Mesenchymal stem cell (in vitro differentiated cells and primary cell): Measurements from ENCODE around the gene LRSAM1.

ENCODE experiments used
- DNase-seq: peaks from one replicate; pipeline ENCODE4 v3.0.0-alpha.2; 2013
- H2AFZ ChIP-seq: one replicate; pipeline ENCODE4 v1.6.1; 2013; ENCODE audit warnings: low read depth, mild to moderate bottlenecking, control low read depth, inconsistent platforms, low read length, moderate library complexity
- H2AK5ac ChIP-seq: 2 replicates; pipeline ENCODE4 v1.6.1; 2013; ENCODE audit warnings: low read length, moderate library complexity, mild to moderate bottlenecking, inconsistent platforms; ENCODE audit not compliant: severe bottlenecking
- H2BK120ac ChIP-seq: one replicate; pipeline ENCODE4 v1.6.1; 2013; ENCODE audit warnings: low read depth, mild to moderate bottlenecking, inconsistent platforms, low read length, moderate library complexity
- H2BK12ac ChIP-seq, 2 experiments: one replicate each; pipeline ENCODE4 v1.6.1; 2013; ENCODE audit warnings: inconsistent platforms in 2 of 2, low read length in 2 of 2, mild to moderate bottlenecking in 2 of 2, moderate library complexity in 2 of 2, control low read depth in 1 of 2
- H2BK15ac ChIP-seq: one replicate; pipeline ENCODE4 v1.6.1; 2013; ENCODE audit warnings: mild to moderate bottlenecking, low read depth, inconsistent platforms; ENCODE audit not compliant: poor library complexity, severe bottlenecking
- H2BK5ac ChIP-seq: 2 replicates; pipeline ENCODE4 v1.6.1; 2013; ENCODE audit warnings: low read depth, mild to moderate bottlenecking, low read length, control low read depth, inconsistent platforms; ENCODE audit not compliant: poor library complexity, severe bottlenecking
- H3K14ac ChIP-seq, 2 experiments: one replicate each; pipeline ENCODE4 v1.6.1; 2013; ENCODE audit warnings: inconsistent platforms in 2 of 2, low read length in 2 of 2, control low read depth in 1 of 2, mild to moderate bottlenecking in 1 of 2, moderate library complexity in 1 of 2
- H3K18ac ChIP-seq, 2 experiments: one replicate each; pipeline ENCODE4 v1.6.1; 2013; ENCODE audit warnings: inconsistent platforms in 2 of 2, low read length in 2 of 2, control low read depth in 1 of 2, low read depth in 1 of 2, mild to moderate bottlenecking in 1 of 2
- H3K23ac ChIP-seq, 2 experiments: one replicate each; pipeline ENCODE4 v1.6.1; 2013; ENCODE audit warnings: inconsistent platforms in 2 of 2, low read length in 2 of 2, mild to moderate bottlenecking in 2 of 2, moderate library complexity in 2 of 2, control low read depth in 1 of 2
- H3K27ac ChIP-seq: 2 replicates; pipeline ENCODE4 v1.5.1; 2013; ENCODE audit warnings: mild to moderate bottlenecking, moderate library complexity, low read length, control low read depth, inconsistent platforms; ENCODE audit not compliant: poor library complexity, severe bottlenecking
- H3K27me3 ChIP-seq, 2 experiments: 2 replicates each; pipeline versions ENCODE4 v1.6.1 to v1.7.0; 2013; ENCODE audit warnings: low read length in 2 of 2, mild to moderate bottlenecking in 2 of 2, moderate library complexity in 2 of 2, control low read depth in 1 of 2, inconsistent platforms in 1 of 2; ENCODE audit not compliant: control insufficient read depth in 1 of 2, insufficient read depth in 1 of 2
- H3K36me3 ChIP-seq, 2 experiments: 2 replicates each; pipeline versions ENCODE4 v1.6.1 to v1.7.0; 2013; ENCODE audit warnings: low read length in 2 of 2, control low read depth in 1 of 2, inconsistent platforms in 1 of 2, low read depth in 1 of 2, mild to moderate bottlenecking in 1 of 2; ENCODE audit not compliant: insufficient read depth in 2 of 2, control insufficient read depth in 1 of 2
- H3K4ac ChIP-seq, 2 experiments: one replicate each; pipeline ENCODE4 v1.6.1; 2013; ENCODE audit warnings: inconsistent platforms in 2 of 2, low read length in 2 of 2, mild to moderate bottlenecking in 2 of 2, moderate library complexity in 2 of 2, control low read depth in 1 of 2, low read depth in 1 of 2
- H3K4me1 ChIP-seq: 2 replicates; pipeline ENCODE4 v1.6.1; 2013; ENCODE audit warnings: low read depth, low read length, control low read depth; ENCODE audit not compliant: control insufficient read depth, insufficient read depth
- H3K4me2 ChIP-seq: 2 replicates; pipeline ENCODE4 v1.6.1; 2013; ENCODE audit warnings: low read length, mild to moderate bottlenecking, inconsistent platforms; ENCODE audit not compliant: poor library complexity, severe bottlenecking
- H3K4me3 ChIP-seq, 2 experiments: 2 replicates each; pipeline versions ENCODE4 v1.5.1 to v1.7.0; 2013; ENCODE audit warnings: low read length in 2 of 2, mild to moderate bottlenecking in 2 of 2, control low read depth in 1 of 2, low read depth in 1 of 2; ENCODE audit not compliant: insufficient read depth in 1 of 2
- H3K79me1 ChIP-seq: replicated peaks from 2 replicates; pipeline ENCODE4 v1.6.1; 2013; ENCODE audit warnings: mild to moderate bottlenecking, control low read depth, low read length, inconsistent platforms; ENCODE audit not compliant: poor library complexity, severe bottlenecking
- H3K9ac ChIP-seq: 2 replicates; pipeline ENCODE4 v1.7.0; 2013; ENCODE audit warnings: mild to moderate bottlenecking, low read length, moderate library complexity
- H3K9me3 ChIP-seq: 2 replicates; pipeline ENCODE4 v1.7.0; 2013; ENCODE audit warnings: mild to moderate bottlenecking, low read length; ENCODE audit not compliant: control insufficient read depth
- H4K8ac ChIP-seq: one replicate; pipeline ENCODE4 v1.6.1; 2013; ENCODE audit warnings: inconsistent platforms, mild to moderate bottlenecking, low read length, moderate library complexity
- H4K91ac ChIP-seq: one replicate; pipeline ENCODE4 v1.6.1; 2013; ENCODE audit warnings: mild to moderate bottlenecking, low read length, inconsistent platforms
- WGBS: methylation state at CpG from one replicate; pipeline ENCODE4 v1.1.7; 2013; ENCODE audit warnings: mixed read lengths; 5-methylcytosine and 5-hydroxymethylcytosine counted together

The LRSAM1 gene

DNA sequence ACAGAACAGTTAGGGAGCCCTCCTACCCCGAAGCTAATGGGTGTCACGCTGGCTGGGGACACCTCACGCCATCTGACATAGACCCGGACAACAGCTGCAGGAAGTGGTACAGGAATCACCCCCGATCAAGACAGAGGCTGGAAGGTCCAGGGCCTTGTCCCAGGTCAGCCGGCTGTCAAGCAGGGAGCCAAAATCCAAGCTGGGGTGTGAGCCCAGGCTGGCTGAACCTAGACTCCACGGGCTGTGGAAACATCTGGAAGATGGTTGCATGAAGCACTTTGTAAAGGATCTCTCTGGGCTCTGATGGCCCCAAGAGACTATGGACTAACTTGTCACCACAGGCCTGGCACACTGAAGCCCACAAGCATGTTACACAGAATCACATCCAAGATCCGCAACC lies 91.9 kb downstream of the LRSAM1 start:
- H2AFZ ChIP-seq, result no peak overlapping the region
- H2BK120ac ChIP-seq, result no peak overlapping the region
- no peak overlapping the region for H2BK5ac ChIP-seq
- H2BK12ac ChIP-seq, result no peak overlapping the region
- WGBS, result 90% methylated on average over 8 of the region's 8 CpGs
- no peak overlapping the region for H2BK15ac ChIP-seq
- no peak overlapping the region for H4K91ac ChIP-seq
- H3K14ac ChIP-seq, result no peak overlapping the region
- H3K4me3 ChIP-seq, result no peak overlapping the region
- H3K18ac ChIP-seq, result peak overlapping the region; percentile 4 to 26
- H3K9me3 ChIP-seq, result no peaks in the 10 kb centered on the region
- peaks cover 31 to 47% of the 10 kb centered on the region in 2 experiments for H3K36me3 ChIP-seq
- DNase-seq, result no peak
- H3K27me3 ChIP-seq, result no peaks in the 10 kb centered on the region
- H3K79me1 ChIP-seq, result no peaks in the 10 kb centered on the region
- H3K27ac ChIP-seq, result peak overlapping the region; percentile 43
- H2AK5ac ChIP-seq, result peak overlapping the region; percentile 67
- no peak overlapping the region for H3K4me2 ChIP-seq
- H3K23ac ChIP-seq, result no peak overlapping the region
- peaks cover 74% of the 10 kb centered on the region for H3K4me1 ChIP-seq
- no peak overlapping the region for H3K4ac ChIP-seq
- no peak overlapping the region for H4K8ac ChIP-seq
- peak overlapping the region; percentile 1 for H3K9ac ChIP-seq

GRCh38 chr9:127543973-127544533 lies 92.7 kb downstream of the LRSAM1 start:
- H2AFZ ChIP-seq, result no peak overlapping the region
- H3K23ac ChIP-seq, result no peak overlapping the region
- no peak overlapping the region for H2BK15ac ChIP-seq
- no peak overlapping the region for H2BK120ac ChIP-seq
- no peak for DNase-seq
- H3K9ac ChIP-seq, result peak overlapping the region; percentile 1
- 95% methylated on average over 6 of the region's 6 CpGs for WGBS
- no peaks in the 10 kb centered on the region for H3K79me1 ChIP-seq
- H4K8ac ChIP-seq, result no peak overlapping the region
- peaks cover 40 to 54% of the 10 kb centered on the region in 2 experiments for H3K36me3 ChIP-seq
- peak overlapping the region; percentile 29 for H2AK5ac ChIP-seq
- no peaks in the 10 kb centered on the region for H3K9me3 ChIP-seq
- peak overlapping the region in 1 of 2 experiments; percentile 30 for H3K4me3 ChIP-seq
- H2BK5ac ChIP-seq, result no peak overlapping the region
- no peak overlapping the region for H4K91ac ChIP-seq
- peak overlapping the region; percentile 64 for H3K27ac ChIP-seq
- H3K14ac ChIP-seq, result no peak overlapping the region
- no peak overlapping the region for H2BK12ac ChIP-seq
- H3K4ac ChIP-seq, result no peak overlapping the region
- H3K4me1 ChIP-seq, result peaks cover 76% of the 10 kb centered on the region
- no peaks in the 10 kb centered on the region for H3K27me3 ChIP-seq
- no peak overlapping the region for H3K4me2 ChIP-seq
- H3K18ac ChIP-seq, result no peak overlapping the region

DNA sequence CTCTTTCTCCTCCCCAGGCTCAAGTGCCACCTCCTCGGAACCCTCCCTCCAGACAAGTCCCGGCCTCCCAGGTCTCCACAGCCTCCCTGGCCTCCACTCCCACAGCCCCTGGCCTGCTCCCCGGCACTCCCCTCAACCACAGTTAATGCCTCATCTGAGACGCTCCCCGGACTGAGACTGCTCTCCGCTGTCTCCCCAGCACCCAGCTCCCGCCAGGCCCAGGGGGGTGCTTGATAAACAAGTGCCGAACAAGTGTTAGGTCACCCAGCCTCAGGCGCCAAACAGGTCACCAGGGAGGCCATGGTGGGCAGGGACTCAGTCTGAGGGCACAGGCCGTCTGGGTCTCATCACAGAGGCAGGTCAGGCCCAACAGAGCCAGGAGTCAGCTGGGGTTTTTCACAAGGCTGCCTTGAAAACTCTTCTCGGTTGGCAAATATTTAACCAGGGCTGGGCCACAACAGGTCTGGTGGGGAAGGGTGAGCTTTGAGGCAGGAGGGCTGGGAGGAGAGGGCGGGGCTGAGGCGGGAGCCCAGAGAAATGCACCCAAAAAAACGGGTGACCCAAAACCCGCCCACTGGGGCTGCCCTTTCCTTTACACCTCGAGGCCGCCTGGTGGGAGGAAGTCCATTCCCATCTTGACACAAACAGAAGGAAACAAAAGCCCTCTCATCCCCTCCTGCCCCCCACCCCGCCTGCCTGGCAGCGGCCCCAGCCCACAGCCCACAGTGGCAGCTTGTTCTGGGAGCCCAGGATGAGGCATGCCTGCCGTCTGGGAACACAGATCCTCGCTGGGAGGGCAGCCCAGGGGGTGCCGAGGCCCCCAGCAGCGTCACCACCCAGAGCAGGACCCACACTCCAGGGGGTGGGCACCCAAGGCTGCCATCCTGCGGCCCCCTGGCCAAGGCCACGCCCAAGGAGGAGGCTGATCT lies 94.2 kb downstream of the LRSAM1 start:
- H2AFZ ChIP-seq, result no peak overlapping the region
- peak overlapping the region in 1 of 2 experiments; percentile 49 for H3K4ac ChIP-seq
- peak overlapping the region; percentile 41 for H3K4me2 ChIP-seq
- DNase-seq, result no peak
- H2BK5ac ChIP-seq, result peak overlapping the region; percentile 59
- H3K18ac ChIP-seq, result peak overlapping the region; percentile 16 to 79
- H3K23ac ChIP-seq, result no peak overlapping the region
- peak overlapping the region; percentile 26 for H2BK15ac ChIP-seq
- H3K4me1 ChIP-seq, result peaks cover 75% of the 10 kb centered on the region
- peak overlapping the region in 1 of 2 experiments; percentile 65 for H2BK12ac ChIP-seq
- H3K14ac ChIP-seq, result peak overlapping the region in 1 of 2 experiments; percentile 77
- peak overlapping the region; percentile 5 for H4K8ac ChIP-seq
- H2BK120ac ChIP-seq, result no peak overlapping the region
- no peaks in the 10 kb centered on the region for H3K27me3 ChIP-seq
- WGBS, result 78% methylated on average over 24 of the region's 25 CpGs
- H3K4me3 ChIP-seq, result no peak overlapping the region
- no peaks in the 10 kb centered on the region for H3K9me3 ChIP-seq
- H3K27ac ChIP-seq, result peak overlapping the region; percentile 89
- H3K36me3 ChIP-seq, result peaks cover 53 to 59% of the 10 kb centered on the region in 2 experiments
- peak overlapping the region; percentile 85 for H2AK5ac ChIP-seq
- no peaks in the 10 kb centered on the region for H3K79me1 ChIP-seq
- H4K91ac ChIP-seq, result peak overlapping the region; percentile 5
- H3K9ac ChIP-seq, result peak overlapping the region; percentile 36
